ENCODE data around the gene UVRAG.
A peak's percentile ranks its signal among the peaks of the same experiment; 100 is the strongest.
"Not testable (repeated sequence)": the region's sequence is repeated elsewhere in the genome, so short reads cannot be mapped to it uniquely, and the experiment has no call there.

UVRAG gene

GRCh38 chr11:75966537-75967287 is 151.7 kb downstream of the UVRAG start:
- H3K9ac ChIP-seq (ENCODE audit: insufficient read length, low read depth) = no peak overlapping the region
- no peak for DNase-seq (ENCODE audit: low read depth, low spot score)

DNA sequence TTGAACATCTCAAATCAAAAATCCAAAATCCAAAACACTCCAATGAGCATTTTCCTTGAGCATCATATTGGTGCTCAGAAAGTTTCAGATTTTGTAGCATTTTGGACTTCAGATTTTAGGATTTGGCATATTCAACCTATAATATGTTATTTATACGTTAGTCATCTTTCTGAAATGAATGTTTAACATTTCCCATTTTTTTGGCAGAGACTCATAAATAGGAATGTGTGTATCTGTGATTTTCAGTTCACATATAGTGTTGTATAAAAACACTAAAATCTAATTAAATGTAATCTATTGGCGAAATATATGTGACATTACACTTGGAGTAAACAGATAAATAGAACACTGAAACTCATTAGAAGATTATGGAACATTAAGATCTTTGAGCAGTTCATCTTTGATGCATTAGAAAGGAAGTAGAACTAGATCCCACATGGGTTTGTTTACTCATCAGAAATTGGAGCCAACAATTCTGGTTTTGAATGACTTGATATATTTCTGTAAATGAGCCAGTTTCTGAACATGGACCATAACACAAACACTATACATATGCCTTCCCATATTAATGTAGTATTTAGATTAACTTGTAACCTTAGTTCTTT is 153.1 kb downstream of the UVRAG start:
- no peak overlapping the region for H3K9ac ChIP-seq (ENCODE audit: insufficient read length, low read depth)
- no peak for DNase-seq (ENCODE audit: low read depth, low spot score)
- no peaks in the 10 kb centered on the region; the same call in 1 of the 2 replicates for H3K9me3 ChIP-seq (ENCODE audit: insufficient read depth, low read length)
- no peaks in the 10 kb centered on the region for H3K27me3 ChIP-seq (ENCODE audit: insufficient read depth, insufficient read length)
- TF ChIP-seq SUZ12 (IDR thresholded peaks at IDR 0.05; ENCODE audit: extremely low read depth, insufficient read depth, insufficient read length) (no peak), ZNF274 (IDR thresholded peaks at IDR 0.05; ENCODE audit: low read depth, low read length) (no peak), YY1 (IDR thresholded peaks at IDR 0.05; ENCODE audit: insufficient read depth, insufficient read length) (no peak)
- no peak overlapping the region for H3K4me3 ChIP-seq (ENCODE audit: insufficient read length, low read depth)
- H3K4me1 ChIP-seq (ENCODE audit: insufficient read depth, insufficient read length) = no peaks in the 10 kb centered on the region
- no peaks in the 10 kb centered on the region for H3K36me3 ChIP-seq (ENCODE audit: insufficient read depth, insufficient read length, low read length)

More at GRCh38 chr11:75966537-75967287, 151.7 kb downstream of the UVRAG start:
- Histone ChIP-seq H3K27me3 (ENCODE audit: insufficient read depth, insufficient read length) (no peaks in the 10 kb centered on the region), H3K4me1 (ENCODE audit: insufficient read depth, insufficient read length) (no peaks in the 10 kb centered on the region), H3K36me3 (ENCODE audit: insufficient read depth, insufficient read length, low read length) (no peaks in the 10 kb centered on the region), H3K9me3 (ENCODE audit: insufficient read depth, low read length) (no peaks in the 10 kb centered on the region), H3K4me3 (ENCODE audit: insufficient read length, low read depth) (no peak overlapping the region)
- no peak for TF ChIP-seq ZNF274 (IDR thresholded peaks at IDR 0.05; ENCODE audit: low read depth, low read length)
- TF ChIP-seq YY1 (IDR thresholded peaks at IDR 0.05; ENCODE audit: insufficient read depth, insufficient read length) = no peak
- no peak for TF ChIP-seq SUZ12 (IDR thresholded peaks at IDR 0.05; ENCODE audit: extremely low read depth, insufficient read depth, insufficient read length)

DNA sequence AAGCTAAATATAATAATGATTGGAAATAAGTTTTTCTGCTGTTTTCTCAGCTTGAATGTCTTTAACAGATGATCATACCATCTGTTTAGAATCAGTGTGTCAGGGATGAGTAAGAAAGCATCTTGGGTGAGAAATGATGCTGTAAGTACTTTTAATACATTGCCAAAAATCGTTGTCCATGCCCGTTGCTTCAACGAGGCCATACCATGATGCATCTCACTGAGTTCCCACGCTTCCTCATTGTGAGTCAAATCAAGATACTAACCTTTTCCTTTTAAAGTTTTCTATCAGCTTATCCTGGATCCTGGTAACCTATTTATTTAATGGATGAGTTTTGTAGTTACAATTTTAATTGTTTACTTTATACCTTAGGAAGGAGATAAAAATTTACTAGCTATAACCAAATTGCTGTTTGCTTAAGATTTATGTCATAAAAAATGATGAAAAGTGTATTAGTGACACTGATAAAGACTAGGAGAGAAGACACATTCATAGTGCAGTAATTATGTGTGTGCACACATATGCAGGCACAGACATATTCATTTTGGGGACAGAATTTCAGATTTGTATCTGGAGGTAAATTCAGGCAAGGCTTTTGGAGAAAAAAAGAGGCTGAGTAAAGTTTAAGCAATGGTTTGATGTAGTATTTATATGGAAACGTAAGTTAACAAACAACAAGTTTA is 154.8 kb downstream of the UVRAG start:
- Histone ChIP-seq H3K4me1 (ENCODE audit: insufficient read depth, insufficient read length) (no peaks in the 10 kb centered on the region), H3K4me3 (ENCODE audit: insufficient read length, low read depth) (no peak overlapping the region), H3K36me3 (ENCODE audit: insufficient read depth, insufficient read length, low read length) (no peaks in the 10 kb centered on the region), H3K27me3 (ENCODE audit: insufficient read depth, insufficient read length) (no peaks in the 10 kb centered on the region), H3K9ac (ENCODE audit: insufficient read length, low read depth) (no peak overlapping the region), H3K9me3 (ENCODE audit: insufficient read depth, low read length) (no peaks in the 10 kb centered on the region; the same call in 1 of the 2 replicates)
- no peak for DNase-seq (ENCODE audit: low read depth, low spot score)
- TF ChIP-seq YY1 (IDR thresholded peaks at IDR 0.05; ENCODE audit: insufficient read depth, insufficient read length) (no peak), SUZ12 (IDR thresholded peaks at IDR 0.05; ENCODE audit: extremely low read depth, insufficient read depth, insufficient read length) (no peak), ZNF274 (IDR thresholded peaks at IDR 0.05; ENCODE audit: low read depth, low read length) (no peak)

DNA sequence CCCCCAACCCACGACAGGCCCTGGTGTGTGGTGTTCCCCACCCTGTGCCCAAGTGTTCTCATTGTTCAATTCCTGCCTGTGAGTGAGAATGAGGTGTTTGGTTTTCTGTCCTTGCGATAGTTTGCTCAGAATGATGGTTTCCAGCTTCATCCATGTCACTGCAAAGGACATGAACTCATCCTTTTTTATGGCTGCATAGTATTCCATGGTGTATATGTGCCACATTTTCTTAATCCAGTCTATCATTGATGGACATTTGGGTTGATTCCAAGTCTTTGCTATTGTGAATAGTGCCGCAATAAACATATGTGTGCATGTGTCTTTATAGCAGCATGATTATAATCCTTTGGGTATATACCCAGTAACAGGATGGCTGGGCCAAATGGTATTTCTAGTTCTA is 158.7 kb downstream of the UVRAG start:
- H3K36me3 ChIP-seq (ENCODE audit: insufficient read depth, insufficient read length, low read length); H3K9ac ChIP-seq (ENCODE audit: insufficient read length, low read depth); H3K27me3 ChIP-seq (ENCODE audit: insufficient read depth, insufficient read length); H3K4me3 ChIP-seq (ENCODE audit: insufficient read length, low read depth); H3K9me3 ChIP-seq (ENCODE audit: insufficient read depth, low read length); H3K4me1 ChIP-seq (ENCODE audit: insufficient read depth, insufficient read length); DNase-seq (ENCODE audit: low read depth, low spot score): not testable (repeated sequence)

GRCh38 chr11:75979075-75979474 is 164.1 kb downstream of the UVRAG start:
- not testable (repeated sequence) for H3K36me3 ChIP-seq (ENCODE audit: insufficient read depth, insufficient read length, low read length); H3K4me3 ChIP-seq (ENCODE audit: insufficient read length, low read depth)

DNA sequence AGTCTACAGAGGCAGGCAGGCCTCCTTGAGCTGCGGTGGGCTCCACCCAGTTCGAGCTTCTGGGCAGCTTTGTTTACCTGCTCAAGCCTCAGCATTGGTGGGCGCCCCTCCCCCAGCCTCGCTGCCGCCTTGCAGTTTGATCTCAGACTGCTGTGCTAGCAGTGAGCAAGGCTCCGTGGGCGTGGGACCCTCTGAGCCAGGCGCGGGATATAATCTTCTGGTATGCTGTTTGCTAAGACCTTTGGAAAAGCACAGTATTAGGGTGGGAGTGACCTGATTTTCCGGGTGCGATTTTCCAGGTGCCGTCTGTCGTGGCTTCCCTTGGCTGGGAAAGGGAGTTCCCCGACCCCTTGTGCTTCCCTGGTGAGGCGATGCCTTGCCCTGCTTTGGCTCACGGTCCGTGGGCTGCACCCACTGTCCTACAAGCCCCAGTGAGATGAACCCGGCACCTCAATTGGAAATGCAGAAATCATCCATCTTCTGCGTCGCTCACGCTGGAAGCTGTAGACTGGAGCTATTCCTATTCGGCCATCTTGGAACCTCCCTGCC is 164.5 kb downstream of the UVRAG start:
- Histone ChIP-seq H3K9ac (ENCODE audit: insufficient read length, low read depth) (peak overlapping the region; percentile 95), H3K4me3 (ENCODE audit: insufficient read length, low read depth) (peak overlapping the region; percentile 72), H3K36me3 (ENCODE audit: insufficient read depth, insufficient read length, low read length) (peaks cover 13% of the 10 kb centered on the region)
- H3K27me3 ChIP-seq (ENCODE audit: insufficient read depth, insufficient read length); H3K4me1 ChIP-seq (ENCODE audit: insufficient read depth, insufficient read length); H3K9me3 ChIP-seq (ENCODE audit: insufficient read depth, low read length): not testable (repeated sequence)
- DNase-seq (ENCODE audit: low read depth, low spot score) = peak; percentile 42
- TF ChIP-seq YY1 (IDR thresholded peaks at IDR 0.05; ENCODE audit: insufficient read depth, insufficient read length) = peak; percentile 34

More at GRCh38 chr11:75979075-75979474, 164.1 kb downstream of the UVRAG start:
- H3K9me3 ChIP-seq (ENCODE audit: insufficient read depth, low read length); H3K9ac ChIP-seq (ENCODE audit: insufficient read length, low read depth); H3K27me3 ChIP-seq (ENCODE audit: insufficient read depth, insufficient read length); DNase-seq (ENCODE audit: low read depth, low spot score); H3K4me1 ChIP-seq (ENCODE audit: insufficient read depth, insufficient read length): not testable (repeated sequence)

DNA sequence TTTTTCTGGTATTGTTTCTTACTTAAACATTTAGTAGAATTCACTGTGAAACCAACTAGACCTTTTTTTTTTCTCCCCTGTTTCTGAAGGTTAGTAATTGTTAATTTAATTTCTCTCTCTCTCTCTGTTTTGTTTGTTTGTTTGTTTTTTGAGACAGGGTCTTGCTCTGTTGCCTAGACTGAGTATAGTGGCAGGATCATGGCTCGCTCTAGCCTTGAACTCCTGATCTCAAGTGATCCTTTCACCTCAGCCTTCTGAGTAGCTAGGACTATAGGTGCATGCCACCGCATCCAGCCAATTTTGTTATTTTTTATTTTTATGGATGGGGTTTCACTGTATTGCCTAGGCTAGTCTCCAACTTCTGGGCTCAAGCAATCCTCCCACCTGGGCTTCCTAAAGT is 165.0 kb downstream of the UVRAG start:
- peak overlapping the region; percentile 95 for H3K9ac ChIP-seq (ENCODE audit: insufficient read length, low read depth)
- peak overlapping the region; percentile 72 for H3K4me3 ChIP-seq (ENCODE audit: insufficient read length, low read depth)
- no peak for TF ChIP-seq YY1 (IDR thresholded peaks at IDR 0.05; ENCODE audit: insufficient read depth, insufficient read length)
- TF ChIP-seq ZNF274 (IDR thresholded peaks at IDR 0.05; ENCODE audit: low read depth, low read length) = no peak
- no peak for TF ChIP-seq SUZ12 (IDR thresholded peaks at IDR 0.05; ENCODE audit: extremely low read depth, insufficient read depth, insufficient read length)

More for the DNA sequence above, 165.0 kb downstream of the UVRAG start:
- Histone ChIP-seq H3K4me1 (ENCODE audit: insufficient read depth, insufficient read length) (no peaks in the 10 kb centered on the region), H3K27me3 (ENCODE audit: insufficient read depth, insufficient read length) (no peaks in the 10 kb centered on the region), H3K36me3 (ENCODE audit: insufficient read depth, insufficient read length, low read length) (peaks cover 13% of the 10 kb centered on the region), H3K9me3 (ENCODE audit: insufficient read depth, low read length) (no peaks in the 10 kb centered on the region)
- DNase-seq (ENCODE audit: low read depth, low spot score) = no peak
